Measurements from ENCODE around the gene LIM2.

LIM2 gene

GRCh38 chr19:51365211-51365964 is 22.4 kb downstream of the LIM2 start:
- no peak for TF ChIP-seq ZNF274 (IDR thresholded peaks at IDR 0.05; ENCODE audit: low read depth, low read length)
- peak overlapping the region; percentile 95 for H3K4me3 ChIP-seq (ENCODE audit: low read length)

GRCh38 chr19:51364200-51365106 is 23.3 kb downstream of the LIM2 start:
- TF ChIP-seq ZNF274 (IDR thresholded peaks at IDR 0.05; ENCODE audit: low read depth, low read length): no peak
- no peak overlapping the region for H3K4me3 ChIP-seq (ENCODE audit: low read length)

- H3K4me3 ChIP-seq (ENCODE audit: low read length): no peak overlapping the region
- TF ChIP-seq ZNF274 (IDR thresholded peaks at IDR 0.05; ENCODE audit: low read depth, low read length): no peak
Measured at GRCh38 chr19:51361239-51361638, 26.5 kb downstream of the LIM2 start.

GRCh38 chr19:51359294-51359693 is 28.5 kb downstream of the LIM2 start:
- H3K4me3 ChIP-seq (ENCODE audit: low read length): no peak overlapping the region
- no peak for TF ChIP-seq ZNF274 (IDR thresholded peaks at IDR 0.05; ENCODE audit: low read depth, low read length)

DNA sequence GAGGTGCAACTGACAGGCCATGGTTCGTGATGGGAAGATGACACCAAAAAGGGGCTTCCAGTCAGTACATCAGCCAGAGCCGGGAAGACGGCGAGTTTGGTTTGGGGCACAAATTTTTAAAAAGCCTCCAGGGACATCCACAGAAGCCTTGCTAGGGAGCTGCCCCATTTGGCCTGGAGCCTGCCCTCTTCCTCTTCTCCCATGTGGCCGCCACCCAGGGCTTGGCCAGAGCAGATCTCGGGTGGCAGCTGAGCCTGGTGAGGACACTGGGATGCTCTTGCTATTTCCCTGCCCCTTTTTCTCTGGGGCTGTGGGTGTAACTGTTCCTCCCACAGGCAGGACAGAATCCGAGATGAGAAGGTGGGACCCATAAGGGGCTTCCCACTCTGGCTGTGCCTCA is 29.8 kb downstream of the LIM2 start:
- H3K4me3 ChIP-seq (ENCODE audit: low read length): no peak overlapping the region
- TF ChIP-seq ZNF274 (IDR thresholded peaks at IDR 0.05; ENCODE audit: low read depth, low read length): no peak

DNA sequence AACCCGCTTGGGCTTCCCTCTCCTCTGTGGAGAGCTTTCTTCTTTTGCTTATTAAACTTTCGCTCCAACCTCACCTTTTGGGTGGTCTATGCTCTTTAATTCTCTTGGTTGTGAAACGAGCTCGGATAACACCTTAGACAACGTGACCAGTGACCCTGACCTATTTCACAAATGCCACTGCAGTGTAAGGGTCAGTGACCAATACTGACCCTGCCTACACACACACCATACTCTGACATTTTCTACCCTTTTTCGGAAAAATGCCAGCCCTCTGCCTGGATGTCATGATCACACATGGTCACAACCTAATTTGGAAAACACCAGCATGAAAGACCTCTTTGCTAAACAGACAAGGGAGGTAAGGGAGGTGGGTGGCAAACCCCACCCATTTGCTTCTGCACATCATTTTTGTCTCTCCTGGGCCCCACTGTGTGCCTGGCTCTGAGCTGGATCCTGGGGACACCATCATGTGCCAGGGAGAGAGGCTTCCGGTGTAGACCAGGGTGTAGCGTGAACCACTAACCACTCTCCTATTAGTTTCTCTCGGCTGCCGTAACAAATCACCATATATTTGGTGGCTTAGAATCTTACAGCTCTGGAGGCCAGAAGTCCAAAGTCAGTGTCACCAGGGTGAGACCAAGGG is 31.5 kb downstream of the LIM2 start:
- no peak overlapping the region for H3K4me3 ChIP-seq (ENCODE audit: low read length)
- TF ChIP-seq ZNF274 (IDR thresholded peaks at IDR 0.05; ENCODE audit: low read depth, low read length): no peak

DNA sequence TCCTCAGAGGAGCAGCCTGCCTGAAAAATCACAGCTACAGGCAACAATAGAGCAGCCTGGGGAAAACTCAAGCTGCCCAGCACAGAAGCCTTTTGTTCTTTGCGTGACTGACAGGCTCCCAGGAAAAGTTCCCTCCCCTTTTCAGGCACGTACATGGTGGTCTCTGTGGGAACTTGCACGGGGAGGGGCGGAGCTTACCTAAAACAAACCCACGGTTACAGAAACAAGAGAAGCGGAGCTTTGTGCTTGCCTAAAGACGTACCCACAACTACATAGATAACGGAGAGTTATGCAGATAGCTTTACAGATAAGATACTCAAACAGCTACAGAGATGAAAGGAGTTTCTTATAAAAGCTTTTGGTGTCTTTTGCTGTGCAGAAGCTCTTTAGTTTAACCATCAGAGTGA is 33.0 kb downstream of the LIM2 start:
- no peak for TF ChIP-seq ZNF274 (IDR thresholded peaks at IDR 0.05; ENCODE audit: low read depth, low read length)
- no peak overlapping the region for H3K4me3 ChIP-seq (ENCODE audit: low read length)

DNA sequence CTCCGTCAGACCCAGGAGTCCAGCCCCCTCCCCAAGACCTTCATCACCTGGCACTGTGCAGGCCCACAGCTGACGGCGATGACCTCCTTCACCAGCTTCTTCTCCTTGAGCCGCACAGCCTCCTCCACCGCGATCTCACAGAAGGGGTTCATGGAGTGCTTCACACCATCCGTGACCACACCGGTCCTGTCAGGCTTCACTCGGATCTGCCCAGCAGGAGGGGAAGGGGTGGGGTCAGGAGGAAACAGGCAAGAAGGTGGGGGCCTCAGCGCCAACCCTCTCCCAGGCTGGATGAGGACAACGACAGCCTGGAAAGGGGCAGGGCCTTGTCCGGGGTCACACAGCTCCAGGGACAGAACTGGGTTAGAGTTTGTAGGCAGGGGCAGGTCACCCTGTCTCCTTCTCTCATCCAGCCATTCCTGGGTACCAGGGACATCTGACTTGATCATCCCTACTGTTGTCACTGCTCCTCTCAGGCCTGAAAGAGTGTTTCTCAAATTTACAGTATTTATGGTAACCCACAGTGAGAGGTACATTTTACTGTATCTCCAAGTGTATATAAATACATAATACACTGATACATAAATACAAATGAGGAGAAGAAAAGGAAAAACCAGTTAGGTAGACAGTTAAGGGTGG is 33.6 kb downstream of the LIM2 start:
- TF ChIP-seq ZNF274 (IDR thresholded peaks at IDR 0.05; ENCODE audit: low read depth, low read length): no peak
- H3K4me3 ChIP-seq (ENCODE audit: low read length): no peak overlapping the region

DNA sequence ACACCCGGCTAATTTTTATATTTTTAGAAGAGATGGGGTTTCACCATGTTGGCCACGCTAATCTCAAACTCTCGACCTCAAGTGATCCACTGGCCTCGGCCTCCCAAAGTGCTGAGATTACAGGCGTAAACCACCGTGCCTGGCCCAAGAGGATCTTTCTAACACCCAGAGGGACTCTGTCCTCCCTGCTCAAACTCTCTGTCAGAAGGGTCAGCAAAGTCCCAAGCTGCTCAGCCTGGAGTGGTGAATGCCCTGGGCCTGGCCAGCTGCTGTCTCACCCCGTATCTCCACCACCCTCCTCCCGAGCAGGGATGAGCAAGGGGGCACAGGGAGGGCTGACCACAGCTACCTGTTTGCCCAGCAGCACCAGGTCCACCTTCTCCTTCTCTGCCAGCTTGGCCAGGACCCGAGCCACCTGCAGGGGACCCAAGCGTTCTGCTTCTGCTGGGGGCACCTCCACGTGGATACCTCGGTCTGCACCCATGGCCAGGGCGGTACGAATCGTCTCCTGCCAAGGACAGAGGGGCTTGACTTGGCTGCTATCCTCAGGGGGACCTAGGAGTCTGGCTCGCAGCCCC is 34.9 kb downstream of the LIM2 start:
- H3K4me3 ChIP-seq (ENCODE audit: low read length): no peak overlapping the region
- TF ChIP-seq ZNF274 (IDR thresholded peaks at IDR 0.05; ENCODE audit: low read depth, low read length): no peak

- no peak overlapping the region for H3K4me3 ChIP-seq (ENCODE audit: low read length)
- no peak for TF ChIP-seq ZNF274 (IDR thresholded peaks at IDR 0.05; ENCODE audit: low read depth, low read length)
Measured at GRCh38 chr19:51351266-51351990, 36.3 kb downstream of the LIM2 start.

DNA sequence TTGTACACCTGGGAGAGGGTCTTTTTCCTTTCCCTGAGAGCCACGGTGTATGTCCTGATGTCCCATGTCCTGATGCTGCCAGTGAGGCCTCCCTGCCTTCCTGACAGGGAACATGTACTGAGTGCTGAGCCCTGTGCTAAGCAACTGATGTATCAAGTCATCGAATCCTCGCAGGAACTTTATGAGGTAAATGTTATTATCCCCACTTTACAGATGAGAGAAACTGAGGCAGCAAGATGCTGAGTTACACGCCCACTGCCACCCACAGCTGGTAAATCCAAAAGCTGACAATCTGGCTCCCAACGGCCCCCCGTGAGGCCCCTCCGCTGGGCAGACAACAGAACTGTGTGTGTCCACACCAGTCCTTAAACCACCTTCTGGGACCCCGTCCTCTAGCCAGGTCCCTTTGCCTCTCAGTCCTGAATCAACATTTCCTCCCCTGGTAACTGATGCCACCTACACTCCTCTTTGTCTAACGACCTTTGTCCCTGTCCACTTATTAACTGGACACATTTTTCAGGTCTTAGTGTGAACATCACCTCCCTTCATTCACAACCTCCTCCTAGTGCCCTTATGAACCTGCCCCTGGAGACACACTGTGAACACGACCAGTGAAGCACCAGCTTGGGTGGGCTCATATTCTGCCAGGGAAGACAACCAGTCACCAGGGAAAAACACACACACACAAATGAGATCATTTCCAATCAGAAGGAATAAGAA is 40.4 kb downstream of the LIM2 start:
- TF ChIP-seq ZNF274 (IDR thresholded peaks at IDR 0.05; ENCODE audit: low read depth, low read length): no peak
- no peak overlapping the region for H3K4me3 ChIP-seq (ENCODE audit: low read length)

- H3K4me3 ChIP-seq (ENCODE audit: low read length): no peak overlapping the region
- TF ChIP-seq ZNF274 (IDR thresholded peaks at IDR 0.05; ENCODE audit: low read depth, low read length): no peak
Measured at GRCh38 chr19:51346742-51347141, 41.0 kb downstream of the LIM2 start.
